OCI-LY1 (cell line): ENCODE measurements around the gene C6orf141.

Source experiments
- H2AFZ ChIP-seq: fragments of 200-600 bp; sonication (generic), shearing (Covaris generic); 2 replicates; pipeline ENCODE4 v1.6.0; 2014; ENCODE audit warnings: antibody characterized with exemption, mild to moderate bottlenecking, low read length
- H3F3A ChIP-seq: fragments of 200-600 bp; sonication (generic), shearing (Covaris generic); 2 replicates; pipeline ENCODE4 v1.6.0; 2014; ENCODE audit warnings: mild to moderate bottlenecking, antibody characterized with exemption, low read length, moderate library complexity; ENCODE audit not compliant: insufficient read depth
- H3K27ac ChIP-seq: fragments of 200-600 bp; sonication (generic); 2 replicates; pipeline ENCODE4 v1.5.1; 2014; ENCODE audit warnings: low read length, mixed run types, mild to moderate bottlenecking, low read depth; ENCODE audit not compliant: poor library complexity, severe bottlenecking
- H3K27me3 ChIP-seq: fragments of 200-600 bp; sonication (generic); 2 replicates; pipeline ENCODE4 v1.6.0; 2014; ENCODE audit warnings: antibody characterized with exemption, mild to moderate bottlenecking, low read length, moderate library complexity; ENCODE audit not compliant: insufficient read depth
- H3K36me3 ChIP-seq: fragments of 200-600 bp; sonication (generic); 2 replicates; pipeline ENCODE4 v1.6.1; 2014; ENCODE audit warnings: mild to moderate bottlenecking, antibody characterized with exemption, low read length, moderate library complexity, mixed read lengths; ENCODE audit not compliant: insufficient read depth
- H3K4me1 ChIP-seq: fragments of 200-600 bp; sonication (generic); 2 replicates; pipeline ENCODE4 v1.5.1; 2014; ENCODE audit warnings: mild to moderate bottlenecking, low read length, moderate library complexity; ENCODE audit not compliant: insufficient read depth, severe bottlenecking
- H3K4me2 ChIP-seq: fragments of 200-600 bp; sonication (generic), shearing (Covaris generic); 2 replicates; pipeline ENCODE4 v1.6.1; 2014; ENCODE audit warnings: low read length
- H3K4me3 ChIP-seq: fragments of 200-600 bp; sonication (generic); 2 replicates; pipeline ENCODE4 v1.5.1; 2014; ENCODE audit warnings: low read length, low read depth, mild to moderate bottlenecking, mixed read lengths; ENCODE audit not compliant: poor library complexity, severe bottlenecking
- H3K79me2 ChIP-seq: fragments of 200-600 bp; shearing (Covaris generic); 2 replicates; pipeline ENCODE4 v1.6.1; 2016; ENCODE audit warnings: mixed run types, low read length, mixed read lengths; ENCODE audit not compliant: insufficient read depth
- H3K9ac ChIP-seq: fragments of 200-600 bp; sonication (generic), shearing (Covaris generic); 2 replicates; pipeline ENCODE4 v1.6.1; 2014; ENCODE audit warnings: mild to moderate bottlenecking, low read length, mixed read lengths
- H3K9me2 ChIP-seq: fragments of 200-600 bp; sonication (generic), shearing (Covaris generic); 2 replicates; pipeline ENCODE4 v1.6.1; 2014; ENCODE audit warnings: low read depth, mild to moderate bottlenecking, low read length, mixed read lengths
- H3K9me3 ChIP-seq: fragments of 200-600 bp; shearing (Covaris generic); 2 replicates; pipeline ENCODE4 v1.6.1; 2014; ENCODE audit warnings: low read length, mixed read lengths
- H4K20me1 ChIP-seq: fragments of 200-600 bp; sonication (generic), shearing (Covaris generic); 2 replicates; pipeline ENCODE4 v1.6.0; 2016; ENCODE audit warnings: mild to moderate bottlenecking, low read length; ENCODE audit not compliant: insufficient read depth
- EZH2 ChIP-seq: fragments of 200-600 bp; sonication (generic), shearing (Covaris generic); IDR thresholded peaks from 2 replicates; pipeline ENCODE4 v1.8.0; 2017; ENCODE audit warnings: borderline replicate concordance, mixed run types, mild to moderate bottlenecking, antibody characterized with exemption, low read length, moderate library complexity, mixed read lengths
- TF ChIP-seq, protein P1 (sequence below): fragments of 200-600 bp; sonication (generic), shearing (Covaris generic); IDR thresholded peaks from 2 replicates; pipeline ENCODE4 v1.5.1; 2017; ENCODE audit warnings: mild to moderate bottlenecking, antibody characterized with exemption, low read length, moderate library complexity, mixed read lengths

The C6orf141 gene

GRCh38 chr6:49524541-49524940 is 25.9 kb upstream of the C6orf141 start:
- Histone ChIP-seq H3K9me3 (no peaks in the 10 kb centered on the region), H3K36me3 (no peaks in the 10 kb centered on the region), H4K20me1 (no peaks in the 10 kb centered on the region), H3K79me2 (no peaks in the 10 kb centered on the region), H3K27me3 (no peaks in the 10 kb centered on the region), H3K9me2 (no peaks in the 10 kb centered on the region), H3K4me3 (no peak overlapping the region), H3K4me2 (no peak overlapping the region), H3K27ac (no peak overlapping the region), H3F3A (no peaks in the 10 kb centered on the region), H3K4me1 (no peaks in the 10 kb centered on the region), H2AFZ (no peak overlapping the region), H3K9ac (no peak overlapping the region)
- TF ChIP-seq, protein P1, sequence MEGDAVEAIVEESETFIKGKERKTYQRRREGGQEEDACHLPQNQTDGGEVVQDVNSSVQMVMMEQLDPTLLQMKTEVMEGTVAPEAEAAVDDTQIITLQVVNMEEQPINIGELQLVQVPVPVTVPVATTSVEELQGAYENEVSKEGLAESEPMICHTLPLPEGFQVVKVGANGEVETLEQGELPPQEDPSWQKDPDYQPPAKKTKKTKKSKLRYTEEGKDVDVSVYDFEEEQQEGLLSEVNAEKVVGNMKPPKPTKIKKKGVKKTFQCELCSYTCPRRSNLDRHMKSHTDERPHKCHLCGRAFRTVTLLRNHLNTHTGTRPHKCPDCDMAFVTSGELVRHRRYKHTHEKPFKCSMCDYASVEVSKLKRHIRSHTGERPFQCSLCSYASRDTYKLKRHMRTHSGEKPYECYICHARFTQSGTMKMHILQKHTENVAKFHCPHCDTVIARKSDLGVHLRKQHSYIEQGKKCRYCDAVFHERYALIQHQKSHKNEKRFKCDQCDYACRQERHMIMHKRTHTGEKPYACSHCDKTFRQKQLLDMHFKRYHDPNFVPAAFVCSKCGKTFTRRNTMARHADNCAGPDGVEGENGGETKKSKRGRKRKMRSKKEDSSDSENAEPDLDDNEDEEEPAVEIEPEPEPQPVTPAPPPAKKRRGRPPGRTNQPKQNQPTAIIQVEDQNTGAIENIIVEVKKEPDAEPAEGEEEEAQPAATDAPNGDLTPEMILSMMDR, result no peak
- no peak for TF ChIP-seq EZH2

GRCh38 chr6:49526598-49526997 is 23.9 kb upstream of the C6orf141 start:
- Histone ChIP-seq H3K27me3 (no peaks in the 10 kb centered on the region), H3K36me3 (no peaks in the 10 kb centered on the region), H3K4me2 (no peak overlapping the region), H3K4me3 (no peak overlapping the region), H3F3A (no peaks in the 10 kb centered on the region), H3K9me2 (no peaks in the 10 kb centered on the region), H3K4me1 (no peaks in the 10 kb centered on the region), H3K9me3 (no peaks in the 10 kb centered on the region), H3K27ac (no peak overlapping the region), H2AFZ (no peak overlapping the region), H3K9ac (no peak overlapping the region), H3K79me2 (no peaks in the 10 kb centered on the region), H4K20me1 (no peaks in the 10 kb centered on the region)
- no peak for TF ChIP-seq EZH2
- TF ChIP-seq, protein P1, result no peak

GRCh38 chr6:49527320-49527719 is 23.1 kb upstream of the C6orf141 start:
- H3K79me2 ChIP-seq, result no peaks in the 10 kb centered on the region
- H3K4me2 ChIP-seq, result no peak overlapping the region
- no peaks in the 10 kb centered on the region for H3K9me3 ChIP-seq
- no peak overlapping the region for H3K27ac ChIP-seq
- H3K4me3 ChIP-seq, result no peak overlapping the region
- TF ChIP-seq EZH2, result no peak
- TF ChIP-seq, protein P1, result no peak
- H3K9me2 ChIP-seq, result no peaks in the 10 kb centered on the region
- H3K9ac ChIP-seq, result no peak overlapping the region
- no peaks in the 10 kb centered on the region for H3K36me3 ChIP-seq
- no peaks in the 10 kb centered on the region for H4K20me1 ChIP-seq
- H3K4me1 ChIP-seq, result no peaks in the 10 kb centered on the region
- no peaks in the 10 kb centered on the region for H3K27me3 ChIP-seq
- H3F3A ChIP-seq, result no peaks in the 10 kb centered on the region
- H2AFZ ChIP-seq, result no peak overlapping the region
